MM.1S (cell line): ENCODE data around the gene TMEM106C.

Experiments used
- EZH2phosphoT487 ChIP-seq: fragments of 300-600 bp; sonication (generic); IDR thresholded peaks from 2 replicates; pipeline ENCODE4 v1.6.1; 2018; ENCODE audit warnings: antibody characterized with exemption, low read length
- TF ChIP-seq, protein P1 (sequence below): fragments of 300-600 bp; sonication (generic); IDR thresholded peaks from 2 replicates; pipeline ENCODE4 v1.5.1; 2016; ENCODE audit warnings: antibody characterized with exemption, low read length, mixed read lengths

- TF ChIP-seq, protein P1, sequence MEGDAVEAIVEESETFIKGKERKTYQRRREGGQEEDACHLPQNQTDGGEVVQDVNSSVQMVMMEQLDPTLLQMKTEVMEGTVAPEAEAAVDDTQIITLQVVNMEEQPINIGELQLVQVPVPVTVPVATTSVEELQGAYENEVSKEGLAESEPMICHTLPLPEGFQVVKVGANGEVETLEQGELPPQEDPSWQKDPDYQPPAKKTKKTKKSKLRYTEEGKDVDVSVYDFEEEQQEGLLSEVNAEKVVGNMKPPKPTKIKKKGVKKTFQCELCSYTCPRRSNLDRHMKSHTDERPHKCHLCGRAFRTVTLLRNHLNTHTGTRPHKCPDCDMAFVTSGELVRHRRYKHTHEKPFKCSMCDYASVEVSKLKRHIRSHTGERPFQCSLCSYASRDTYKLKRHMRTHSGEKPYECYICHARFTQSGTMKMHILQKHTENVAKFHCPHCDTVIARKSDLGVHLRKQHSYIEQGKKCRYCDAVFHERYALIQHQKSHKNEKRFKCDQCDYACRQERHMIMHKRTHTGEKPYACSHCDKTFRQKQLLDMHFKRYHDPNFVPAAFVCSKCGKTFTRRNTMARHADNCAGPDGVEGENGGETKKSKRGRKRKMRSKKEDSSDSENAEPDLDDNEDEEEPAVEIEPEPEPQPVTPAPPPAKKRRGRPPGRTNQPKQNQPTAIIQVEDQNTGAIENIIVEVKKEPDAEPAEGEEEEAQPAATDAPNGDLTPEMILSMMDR, result no peak
- no peak for TF ChIP-seq EZH2phosphoT487
These were observed 25.0 kb downstream of the TMEM106C start for GRCh38 chr12:47988073-47989022.
